GM18498 (cell line): ENCODE measurements around the gene SCAMP3.
"Not testable (repeated sequence)": the region's sequence is repeated elsewhere in the genome, so short reads cannot be mapped to it uniquely, and the experiment has no call there.

Experiments
- ATAC-seq: cut with Tn5 transposase; IDR thresholded peaks from one replicate; pipeline ENCODE4 v1.9.1; 2021; ENCODE audit warnings: mild to moderate bottlenecking, moderate library complexity; ENCODE audit not compliant: unreplicated experiment

SCAMP3 gene

DNA sequence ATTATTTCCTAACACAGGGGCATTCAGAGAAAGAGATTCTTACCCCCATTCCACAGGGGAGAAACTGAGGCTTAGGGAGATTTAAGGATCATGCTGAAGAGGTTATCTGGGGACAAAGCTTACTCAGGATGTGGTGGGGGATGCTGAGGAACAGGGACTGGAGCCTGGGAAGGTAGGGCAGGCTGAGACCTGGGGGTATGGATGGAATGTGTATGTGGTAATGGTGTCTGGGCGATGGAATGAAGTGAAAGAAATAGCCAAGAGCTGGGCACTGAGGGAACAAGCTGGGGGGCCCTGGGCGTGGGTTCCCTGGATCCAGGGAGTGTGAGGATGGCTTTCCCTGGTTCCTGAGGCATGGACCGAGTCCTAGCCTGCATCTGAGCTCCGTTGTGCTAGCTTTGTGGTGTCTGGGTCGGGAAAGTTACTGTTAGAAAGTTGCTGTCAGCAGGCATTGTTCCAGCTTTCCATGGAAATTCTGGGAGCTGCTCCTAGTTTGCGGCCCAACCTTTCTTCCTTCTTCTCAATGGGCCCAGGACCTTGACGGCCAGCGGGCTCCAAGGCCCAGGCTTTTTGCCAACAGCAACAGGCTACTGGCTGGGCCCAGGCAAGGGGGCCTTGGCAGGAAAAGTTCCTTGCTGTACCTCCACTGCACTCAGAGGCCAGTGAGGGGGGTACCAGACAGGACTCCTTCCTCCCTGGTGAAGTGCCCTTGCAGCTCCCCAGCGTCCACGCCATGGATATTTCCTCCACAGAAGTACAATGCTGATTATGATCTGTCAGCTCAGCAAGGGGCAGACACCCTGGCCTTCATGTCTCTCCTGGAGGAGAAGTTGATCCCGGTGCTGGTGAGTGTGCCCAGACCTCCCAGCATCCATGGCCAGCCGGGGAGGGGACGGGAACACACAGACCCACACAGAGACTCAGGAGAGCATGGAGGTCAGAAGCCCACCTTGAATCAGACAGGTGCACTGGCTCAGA lies 29.9 kb downstream of the SCAMP3 start:
- not testable (repeated sequence) for ATAC-seq

DNA sequence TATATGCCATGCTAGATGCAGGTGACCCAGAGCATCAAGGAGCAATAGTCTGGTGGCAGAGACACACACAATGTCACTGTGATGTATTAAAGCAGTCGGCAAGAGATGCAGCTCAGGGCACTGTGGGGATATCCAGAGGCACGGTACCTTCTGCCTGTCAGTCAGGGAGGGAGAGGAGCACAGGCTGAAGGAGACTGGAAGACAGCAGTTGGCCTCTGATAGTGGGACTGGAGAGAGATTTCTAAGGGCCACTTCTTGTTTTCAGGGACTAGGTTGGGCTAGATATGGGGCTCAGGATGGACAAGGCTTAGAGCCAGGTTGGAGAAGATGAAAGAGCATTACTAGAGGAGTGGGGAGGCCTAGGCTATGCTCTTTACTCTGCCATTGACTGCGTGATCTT lies 30.9 kb downstream of the SCAMP3 start:
- not testable (repeated sequence) for ATAC-seq

DNA sequence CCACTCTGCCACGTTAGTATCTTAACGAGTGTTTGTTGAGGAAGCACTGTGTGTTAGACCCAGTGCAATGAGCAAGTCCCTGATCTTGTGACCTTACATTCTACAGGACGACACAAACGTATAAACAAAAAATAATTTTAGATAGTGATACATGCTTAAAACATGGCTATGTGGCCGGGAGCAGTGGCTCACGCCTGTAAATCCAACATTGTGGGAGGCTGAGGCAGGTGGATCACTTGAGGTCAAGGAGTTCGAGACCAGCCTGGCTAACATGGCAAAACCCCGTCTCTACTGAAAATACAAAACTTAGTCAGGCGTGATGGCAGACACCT lies 34.1 kb downstream of the SCAMP3 start:
- no peak for ATAC-seq

DNA sequence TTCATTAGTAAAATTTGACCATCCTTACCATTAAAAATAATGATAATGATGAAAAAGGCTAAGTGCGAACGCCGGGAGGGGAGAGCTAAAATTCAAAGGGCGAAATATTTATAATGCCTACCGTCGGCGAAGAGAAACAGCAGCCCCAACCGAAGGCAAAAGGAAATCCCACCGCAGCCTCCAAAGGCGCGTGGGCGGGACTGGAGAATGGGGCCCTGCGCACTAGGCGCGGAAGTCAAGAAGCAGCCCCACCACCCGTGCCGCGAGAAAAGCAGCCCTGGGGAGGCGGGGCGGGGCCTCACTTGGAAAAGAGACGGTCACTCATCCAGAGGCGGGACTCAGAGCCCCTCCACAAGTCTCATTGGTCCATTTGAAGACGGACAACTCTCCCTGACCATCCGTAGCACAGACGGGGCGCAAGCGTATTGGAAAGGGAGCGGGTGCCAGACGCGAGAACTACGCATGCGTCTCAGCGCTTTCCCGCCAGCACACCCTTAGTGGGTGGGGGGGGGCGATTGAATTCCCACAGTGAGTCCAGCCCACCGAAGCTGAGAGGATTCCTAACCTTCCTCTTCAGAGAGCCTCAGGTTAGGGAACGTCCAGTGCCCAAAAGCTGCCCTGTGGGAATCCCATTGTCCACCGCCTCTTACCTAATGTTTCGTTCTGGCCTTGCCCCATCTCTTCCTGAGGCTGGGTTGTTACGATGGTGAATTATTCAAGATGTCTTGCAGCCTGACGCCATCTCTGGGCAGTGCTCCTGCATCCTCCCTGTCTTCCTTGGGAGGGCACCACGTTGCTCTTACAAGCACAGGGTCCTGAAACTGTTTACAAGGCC lies 34.7 kb downstream of the SCAMP3 start:
- peak; percentile 93 for ATAC-seq

DNA sequence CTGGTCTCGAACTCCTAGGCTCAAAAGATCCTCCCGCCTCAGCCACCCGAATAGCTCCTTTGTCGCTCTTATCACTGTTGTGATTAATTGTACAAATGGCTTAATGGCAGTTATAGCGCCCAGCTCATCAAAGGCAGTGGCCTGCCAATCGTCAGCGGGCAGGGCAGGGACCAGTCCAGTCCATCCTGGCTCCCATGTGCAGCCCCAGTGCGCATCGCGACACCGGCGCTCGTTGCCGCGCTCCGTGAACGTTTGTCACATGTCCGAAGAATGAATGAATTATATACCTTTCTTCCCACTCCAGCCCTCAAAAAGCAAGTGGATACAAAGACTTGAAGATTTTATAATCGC lies 35.3 kb downstream of the SCAMP3 start:
- no peak for ATAC-seq

DNA sequence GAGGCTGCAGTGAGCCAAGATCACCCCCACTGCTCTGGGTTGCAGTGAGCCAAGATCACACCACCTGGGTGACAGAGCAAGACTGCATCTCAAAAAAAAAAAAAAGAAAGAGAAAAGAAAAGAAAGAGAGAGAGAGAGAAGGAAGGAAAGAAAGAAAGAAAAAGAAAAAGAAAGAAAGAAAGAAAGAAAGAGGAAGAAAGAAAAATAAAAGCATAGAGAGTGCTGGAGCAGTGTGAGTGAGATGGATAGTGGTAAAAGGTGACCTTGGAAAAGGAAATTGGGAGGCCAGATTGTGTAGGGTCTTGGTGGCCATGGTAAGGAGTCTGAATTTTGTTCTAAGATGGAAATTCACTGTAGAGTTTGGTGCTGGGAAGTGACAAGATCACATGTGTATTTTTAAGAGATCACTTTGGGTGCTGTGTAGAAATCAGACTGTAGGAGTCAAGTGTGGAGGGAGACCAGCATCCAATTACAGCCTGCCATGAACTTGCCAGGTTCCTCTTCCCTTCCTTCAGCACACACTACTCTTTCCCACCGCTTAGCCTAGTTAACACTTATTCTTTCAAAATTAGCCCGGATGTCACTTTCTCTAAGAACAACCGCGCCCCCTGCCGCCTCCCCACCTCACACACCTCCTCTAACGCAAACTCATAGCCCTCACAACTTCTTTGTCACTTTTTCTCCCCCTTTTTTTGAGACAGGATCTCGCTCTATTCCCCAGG lies 35.8 kb downstream of the SCAMP3 start:
- ATAC-seq: no peak

DNA sequence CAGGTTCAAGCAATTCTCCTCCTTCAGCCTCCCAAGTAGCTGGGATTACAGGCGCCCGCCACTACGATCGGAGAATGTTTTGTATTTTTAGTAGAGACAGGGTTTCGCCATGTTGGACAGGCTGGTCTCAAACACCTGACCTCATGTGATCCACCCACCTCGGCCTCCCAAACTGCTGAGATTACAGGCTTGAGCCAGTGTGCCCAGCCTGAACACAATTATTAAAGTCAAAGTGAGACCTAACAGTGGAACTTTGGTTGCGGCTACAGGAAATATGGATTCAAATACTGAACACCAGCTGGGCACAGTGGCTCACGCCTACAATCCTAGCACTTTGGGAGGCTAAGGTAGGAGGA lies 36.8 kb downstream of the SCAMP3 start:
- not testable (repeated sequence) for ATAC-seq

DNA sequence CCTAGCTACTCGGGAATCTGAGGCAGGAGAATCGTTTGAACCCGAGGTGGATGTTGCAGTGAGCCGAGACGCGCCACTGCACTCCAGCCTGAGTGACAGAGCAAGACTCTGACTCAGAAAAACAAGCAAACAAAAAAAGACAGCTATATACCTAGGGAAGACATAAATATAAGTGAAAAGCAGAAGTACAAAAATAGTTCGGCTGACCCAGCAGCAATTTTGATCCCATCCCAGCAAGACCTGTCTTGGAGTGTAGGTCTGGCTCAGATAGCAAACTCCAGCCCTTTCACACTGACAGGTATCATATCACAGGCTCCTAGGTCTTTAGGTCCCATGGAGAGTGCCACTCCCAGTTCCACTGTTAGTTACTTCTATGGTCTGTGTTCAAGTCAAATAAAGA lies 39.1 kb downstream of the SCAMP3 start:
- ATAC-seq: no peak

DNA sequence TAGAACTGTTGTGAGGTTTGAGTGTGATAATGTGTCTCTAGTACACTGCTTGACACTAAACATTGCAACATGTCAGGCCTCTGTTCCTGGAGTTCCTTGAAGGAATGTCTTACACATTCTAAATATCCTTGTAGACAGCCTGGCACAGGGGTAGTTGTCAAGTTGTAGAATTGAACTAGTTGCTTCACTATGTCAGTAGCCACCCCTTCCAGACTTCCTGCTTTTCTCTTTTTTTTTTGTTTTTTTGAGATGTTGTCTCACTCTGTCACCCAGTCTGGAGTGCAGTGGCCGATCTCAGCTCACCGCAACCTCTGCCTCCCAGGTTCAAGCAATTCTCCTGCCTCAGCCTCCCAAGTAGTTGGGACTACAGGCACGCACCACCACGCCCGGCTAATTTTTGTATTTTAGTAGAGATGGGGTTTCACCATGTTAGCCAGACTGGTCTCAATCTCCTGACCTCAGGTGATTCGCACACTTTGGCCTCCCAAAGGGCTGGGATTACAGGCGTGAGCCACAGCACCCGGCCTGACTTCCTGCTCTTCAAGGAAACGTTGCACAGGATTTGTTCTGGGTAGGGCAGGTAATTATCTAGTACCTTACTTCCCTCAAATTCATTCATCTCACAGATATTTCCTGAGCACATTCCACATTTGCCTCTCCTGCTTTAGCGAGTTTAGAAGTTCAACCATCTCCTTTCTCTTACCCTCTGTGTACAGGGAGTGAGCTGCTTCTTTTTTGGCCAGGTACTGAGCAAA lies 41.8 kb downstream of the SCAMP3 start:
- not testable (repeated sequence) for ATAC-seq

DNA sequence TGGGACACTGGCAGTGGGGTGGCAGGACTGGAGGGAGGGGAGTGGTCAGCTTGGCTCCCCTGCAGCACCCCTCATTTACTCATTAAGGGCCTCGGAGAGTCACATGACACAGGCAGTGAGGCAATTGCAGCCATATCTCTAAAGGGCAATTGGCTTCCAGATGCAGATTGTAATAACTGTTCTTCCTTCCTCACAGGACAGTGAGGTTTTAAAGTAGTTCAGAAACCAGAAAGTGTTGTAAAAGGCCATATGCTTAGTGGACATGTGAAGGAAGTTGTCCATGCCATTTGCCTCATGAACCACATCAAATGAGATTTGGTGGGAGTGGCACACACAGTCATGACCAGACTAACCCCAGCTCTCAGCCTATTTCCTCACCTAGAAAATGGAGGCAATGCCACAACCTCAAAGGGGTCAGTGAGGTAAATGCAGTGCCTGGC lies 42.5 kb downstream of the SCAMP3 start:
- no peak for ATAC-seq

DNA sequence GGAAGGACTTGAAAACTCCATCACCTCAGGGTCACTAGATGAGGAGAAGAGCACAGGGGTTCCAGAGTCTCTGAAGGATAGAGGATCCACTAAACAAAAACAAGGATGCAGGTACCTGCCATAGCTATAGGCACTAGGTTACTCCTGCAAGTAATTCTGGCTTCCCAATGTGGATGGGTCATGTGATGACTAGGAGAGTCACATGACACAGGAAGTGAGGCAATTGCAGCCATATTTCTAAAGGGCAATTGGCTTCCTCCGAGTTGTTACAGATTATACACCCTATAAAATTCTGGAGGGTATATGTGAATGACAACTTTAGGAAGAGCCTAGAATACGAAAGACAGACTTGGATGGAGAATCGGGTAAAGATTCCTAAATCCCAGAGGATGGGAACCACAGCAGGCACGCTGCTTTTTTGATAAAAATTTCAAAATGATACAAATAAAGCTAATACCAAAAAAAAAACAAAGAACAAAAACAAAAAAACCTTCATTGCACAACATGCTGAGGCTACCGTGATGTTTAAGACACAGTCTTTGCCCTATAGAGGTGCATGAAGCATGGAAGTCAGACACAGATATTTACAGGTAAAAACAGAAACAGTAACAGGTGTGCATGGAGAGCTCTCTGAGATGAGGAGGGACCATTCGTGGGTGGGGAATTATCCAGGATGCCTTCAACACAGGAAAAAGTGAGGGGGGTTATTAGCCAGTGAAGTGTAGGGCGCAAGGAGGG lies 43.1 kb downstream of the SCAMP3 start:
- ATAC-seq: no peak

DNA sequence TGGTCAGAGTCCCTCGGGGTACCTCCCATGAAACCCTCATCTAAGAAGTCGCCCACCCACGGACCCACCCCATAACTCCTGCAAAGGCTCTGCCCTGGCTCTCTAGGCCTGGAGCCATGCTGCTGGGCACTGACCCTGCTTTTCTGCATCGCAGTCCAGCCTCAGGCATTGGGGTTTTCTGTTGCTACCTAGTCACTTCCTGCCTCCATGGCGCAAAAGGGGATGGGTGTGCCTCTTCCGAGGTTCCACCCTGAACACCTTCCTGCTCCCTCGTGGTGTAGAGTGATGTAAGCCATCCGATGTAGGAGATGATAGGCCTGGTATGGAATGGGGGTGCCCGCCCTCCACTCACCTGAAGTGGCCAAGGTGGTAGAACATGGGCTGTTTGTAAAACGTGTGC lies 47.5 kb downstream of the SCAMP3 start:
- ATAC-seq: not testable (repeated sequence)

DNA sequence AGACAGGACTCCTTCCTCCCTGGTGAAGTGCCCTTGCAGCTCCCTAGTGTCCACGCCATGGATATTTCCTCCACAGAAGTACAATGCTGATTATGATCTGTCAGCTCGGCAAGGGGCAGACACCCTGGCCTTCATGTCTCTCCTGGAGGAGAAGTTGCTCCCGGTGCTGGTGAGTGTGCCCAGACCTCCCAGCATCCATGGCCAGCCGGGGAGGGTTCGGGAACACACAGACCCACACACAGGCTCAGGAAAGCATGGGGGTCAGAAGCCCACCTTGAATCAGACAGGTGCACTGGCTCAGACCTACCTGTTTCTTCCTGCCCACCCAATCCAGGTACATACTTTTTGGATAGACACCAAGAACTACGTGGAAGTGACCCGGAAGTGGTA lies 50.1 kb downstream of the SCAMP3 start:
- not testable (repeated sequence) for ATAC-seq

DNA sequence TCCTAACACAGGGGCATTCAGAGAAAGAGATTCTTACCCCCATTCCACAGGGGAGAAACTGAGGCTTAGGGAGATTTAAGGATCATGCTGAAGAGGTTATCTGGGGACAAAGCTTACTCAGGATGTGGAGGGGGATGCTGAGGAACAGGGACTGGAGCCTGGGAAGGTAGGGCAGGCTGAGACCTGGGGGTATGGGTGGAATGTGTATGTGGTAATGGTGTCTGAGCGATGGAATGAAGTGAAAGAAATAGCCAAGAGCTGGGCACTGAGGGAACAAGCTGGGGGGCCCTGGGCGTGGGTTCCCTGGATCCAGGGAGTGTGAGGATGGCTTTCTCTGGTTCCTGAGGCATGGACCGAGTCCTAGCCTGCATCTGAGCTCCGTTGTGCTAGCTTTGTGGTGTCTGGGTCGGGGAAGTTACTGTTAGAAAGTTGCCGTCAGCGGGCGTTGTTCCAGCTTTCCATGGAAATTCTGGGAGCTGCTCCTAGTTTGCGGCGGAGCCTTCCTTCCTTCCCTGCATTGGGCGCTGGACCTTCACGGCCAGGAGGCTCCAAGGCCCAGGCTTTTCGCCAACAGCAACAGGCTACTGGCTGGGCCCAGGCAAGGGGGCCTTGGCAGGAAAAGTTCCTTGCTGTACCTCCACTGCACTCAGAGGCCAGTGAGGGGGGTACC lies 50.6 kb downstream of the SCAMP3 start:
- not testable (repeated sequence) for ATAC-seq

DNA sequence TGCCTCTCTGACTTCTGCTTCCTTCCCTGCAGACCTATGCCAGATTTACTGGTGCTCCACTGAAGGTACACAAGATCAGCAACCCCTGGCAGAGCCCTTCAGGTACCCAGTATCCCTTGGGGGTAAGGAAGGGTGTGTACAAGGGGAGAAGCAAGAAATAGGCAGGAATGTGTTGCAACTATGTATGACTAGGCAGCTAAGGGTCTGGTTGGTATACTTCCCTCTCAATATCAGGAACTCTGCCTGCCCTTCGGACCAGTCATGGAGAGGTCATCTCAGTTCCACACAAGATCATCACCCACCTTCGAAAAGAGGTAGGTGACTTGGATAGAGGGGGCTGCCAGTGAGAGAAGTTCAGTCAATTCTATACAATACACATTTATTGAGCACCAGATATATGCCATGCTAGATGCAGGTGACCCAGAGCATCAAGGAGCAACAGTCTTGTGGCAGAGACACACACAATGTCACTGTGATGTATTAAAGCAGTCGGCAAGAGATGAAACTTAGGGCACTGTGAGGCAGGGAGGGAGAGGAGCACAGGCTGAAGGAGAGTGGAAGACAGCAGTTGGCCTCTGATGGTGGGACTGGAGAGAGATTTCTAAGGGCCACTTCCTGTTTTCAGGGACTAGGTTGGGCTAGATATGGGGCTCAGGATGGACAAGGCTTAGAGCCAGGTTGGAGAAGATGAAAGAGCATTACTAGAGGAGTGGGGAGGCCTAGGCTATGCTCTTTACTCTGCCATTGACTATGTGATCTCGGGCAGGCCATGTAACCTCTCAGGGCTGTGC lies 51.7 kb downstream of the SCAMP3 start:
- no peak for ATAC-seq

DNA sequence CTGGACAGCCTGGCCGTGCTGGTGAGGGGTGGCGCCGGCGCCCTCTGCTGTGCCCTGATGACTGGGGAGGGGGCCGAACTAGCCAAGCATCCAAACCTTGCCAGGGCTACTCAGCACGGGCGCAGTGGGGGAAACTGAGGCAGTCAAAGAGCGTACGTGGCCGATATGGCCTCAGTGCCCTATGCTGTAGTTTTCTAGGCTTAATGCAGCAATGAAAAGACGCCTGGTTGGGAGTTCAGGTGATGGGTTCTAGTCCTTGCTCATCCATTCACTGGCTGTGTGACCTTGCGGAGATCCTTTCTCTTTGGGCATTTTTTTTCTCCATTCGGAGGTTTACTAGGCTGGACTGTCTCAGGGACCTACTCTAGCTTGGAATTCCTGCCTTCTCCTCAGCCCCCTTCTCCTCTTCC lies 52.8 kb downstream of the SCAMP3 start:
- ATAC-seq: no peak

DNA sequence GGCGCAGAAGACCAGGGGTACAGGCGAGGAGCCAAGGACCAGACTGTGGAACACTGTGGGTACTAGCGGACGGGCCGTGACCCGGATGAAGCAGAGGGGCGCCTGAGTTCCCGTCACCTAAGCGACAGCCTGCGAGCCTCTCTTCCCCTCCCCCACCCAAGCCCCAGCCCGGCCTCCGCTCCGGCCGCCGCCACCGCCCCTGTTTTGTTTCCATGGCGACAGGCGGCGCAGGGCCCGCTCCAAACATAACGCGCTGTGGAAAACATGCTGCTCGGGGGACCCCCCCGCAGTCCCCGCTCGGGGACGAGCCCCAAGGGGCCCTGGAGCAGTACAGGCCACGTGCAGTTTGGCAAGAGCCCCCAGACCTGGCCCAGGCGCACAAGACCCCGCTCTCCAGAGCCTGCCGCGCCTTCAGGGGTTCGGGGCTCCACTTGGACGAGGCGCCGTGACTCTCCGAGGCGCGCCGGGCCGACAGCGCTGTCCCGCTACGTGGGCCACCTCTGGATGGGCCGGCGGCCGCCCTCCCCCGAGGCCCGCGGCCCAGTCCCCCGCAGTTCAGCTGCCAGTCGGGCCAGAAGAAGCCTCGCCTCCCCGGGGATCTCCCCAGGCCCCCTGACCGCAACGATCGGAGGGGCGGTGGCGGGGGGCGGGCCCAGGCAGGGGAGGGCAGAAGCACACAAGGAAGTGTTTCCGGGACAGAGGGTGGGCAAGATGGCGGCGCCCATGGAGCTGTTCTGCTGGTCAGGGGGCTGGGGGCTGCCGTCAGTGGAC lies 53.4 kb downstream of the SCAMP3 start, which contains the start of gene MTX1:
Gene MTX1 (plus strand): TSS at position 155 of the 771 bp plus-strand sequence. CDS start 110 bp downstream, at position 265.
- peak; percentile 79 for ATAC-seq
